Measurements from ENCODE around the gene MCM9.
A peak's percentile ranks its signal among the peaks of the same experiment; 100 is the strongest.

The MCM9 gene

DNA sequence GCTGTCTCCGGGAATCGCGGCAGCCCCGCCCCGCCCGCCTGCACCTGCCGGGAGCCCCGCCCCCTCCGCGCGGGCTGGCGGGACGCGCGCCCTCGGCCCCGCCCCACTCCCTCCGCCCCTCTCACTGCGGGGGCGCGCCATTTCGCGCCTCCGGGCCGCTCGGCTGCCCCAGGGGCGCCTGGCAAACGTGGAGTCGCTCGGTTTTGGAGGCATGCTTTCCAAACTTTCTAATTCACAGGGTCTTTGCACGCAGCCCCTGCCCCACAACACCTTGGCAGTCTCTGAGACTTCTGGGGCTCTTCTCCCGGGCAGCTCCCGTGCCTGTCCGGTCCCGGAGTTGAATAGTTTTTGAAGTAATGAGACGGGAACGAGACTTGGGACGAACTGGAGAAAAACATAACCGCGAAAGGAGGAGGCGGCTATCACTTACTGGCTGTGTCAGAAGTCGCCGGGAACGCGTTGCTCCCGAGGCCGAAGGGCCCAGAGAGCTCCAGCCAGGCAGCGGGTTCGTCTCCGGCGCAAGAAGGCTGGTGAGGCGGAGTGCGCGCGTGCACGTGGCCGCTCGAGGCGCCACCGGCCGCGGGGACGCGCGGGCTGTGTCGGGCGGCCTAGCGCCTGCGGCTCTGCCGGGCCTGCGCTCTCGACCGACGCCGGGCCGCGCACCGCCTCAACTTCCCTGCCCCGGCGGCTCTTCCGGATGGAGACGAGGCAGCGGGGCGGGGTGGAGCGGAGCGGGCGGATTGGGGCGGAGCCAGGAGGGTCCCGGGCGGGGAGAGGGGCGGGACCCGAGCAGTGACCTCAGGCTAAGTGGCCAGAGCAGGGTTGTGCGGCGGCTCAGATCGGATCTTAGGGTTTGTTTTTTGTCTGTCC lies at the start of gene MCM9:
TSS of gene MCM9 (minus strand) at position 699 of the 870 bp plus-strand sequence. CDS start 3,436 bp downstream, outside the sequence.
- DNase-seq (ENCODE audit: low spot score in 2 of 2) (peak; percentile 85), ATAC-seq (ENCODE audit: low read depth) (peak; percentile 87)
- Mint-ChIP-seq H3K9me3 (no peaks in the 10 kb centered on the region), H3K27ac (peak within 1 kb of the TSS; percentile 90), H3K4me3 (peak within 1 kb of the TSS; percentile 90), H3K27me3 (no peaks in the 10 kb centered on the region), H3K36me3 (peaks cover 15% of the 10 kb centered on the region), H3K4me1 (peaks cover 17% of the 10 kb centered on the region)

- H3K27ac Mint-ChIP-seq, result no peak overlapping the region
- ATAC-seq (ENCODE audit: low read depth) (no peak), DNase-seq (ENCODE audit: low spot score in 2 of 2) (no peak)
- H3K4me1 Mint-ChIP-seq, result no peaks in the 10 kb centered on the region
- no peak overlapping the region for H3K4me3 Mint-ChIP-seq
- H3K9me3 Mint-ChIP-seq, result no peaks in the 10 kb centered on the region
- no peaks in the 10 kb centered on the region for H3K36me3 Mint-ChIP-seq
- H3K27me3 Mint-ChIP-seq, result no peaks in the 10 kb centered on the region
Measured at GRCh38 chr6:118984342-118984741, 49.4 kb upstream of the MCM9 start.

DNA sequence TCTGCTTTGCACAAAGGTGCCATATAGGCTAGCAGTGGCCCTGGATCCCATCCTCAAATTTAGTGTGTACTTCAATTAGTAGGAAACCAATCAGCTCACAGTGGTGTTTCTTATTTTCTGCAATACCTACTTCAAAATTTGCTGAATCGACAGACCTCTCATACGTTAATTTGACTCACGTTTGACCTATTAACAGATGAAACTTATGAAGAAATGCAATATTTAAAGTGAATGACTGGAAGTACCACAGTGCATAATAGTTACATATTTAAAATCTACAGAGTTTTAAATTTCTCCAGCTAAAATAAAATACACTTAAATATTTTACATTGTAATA lies 47.6 kb upstream of the MCM9 start:
- Mint-ChIP-seq H3K36me3 (no peaks in the 10 kb centered on the region), H3K4me1 (no peaks in the 10 kb centered on the region), H3K9me3 (no peaks in the 10 kb centered on the region), H3K27ac (no peak overlapping the region), H3K4me3 (no peak overlapping the region), H3K27me3 (no peaks in the 10 kb centered on the region)
- DNase-seq (ENCODE audit: low spot score in 2 of 2) (no peak), ATAC-seq (ENCODE audit: low read depth) (no peak)

DNA sequence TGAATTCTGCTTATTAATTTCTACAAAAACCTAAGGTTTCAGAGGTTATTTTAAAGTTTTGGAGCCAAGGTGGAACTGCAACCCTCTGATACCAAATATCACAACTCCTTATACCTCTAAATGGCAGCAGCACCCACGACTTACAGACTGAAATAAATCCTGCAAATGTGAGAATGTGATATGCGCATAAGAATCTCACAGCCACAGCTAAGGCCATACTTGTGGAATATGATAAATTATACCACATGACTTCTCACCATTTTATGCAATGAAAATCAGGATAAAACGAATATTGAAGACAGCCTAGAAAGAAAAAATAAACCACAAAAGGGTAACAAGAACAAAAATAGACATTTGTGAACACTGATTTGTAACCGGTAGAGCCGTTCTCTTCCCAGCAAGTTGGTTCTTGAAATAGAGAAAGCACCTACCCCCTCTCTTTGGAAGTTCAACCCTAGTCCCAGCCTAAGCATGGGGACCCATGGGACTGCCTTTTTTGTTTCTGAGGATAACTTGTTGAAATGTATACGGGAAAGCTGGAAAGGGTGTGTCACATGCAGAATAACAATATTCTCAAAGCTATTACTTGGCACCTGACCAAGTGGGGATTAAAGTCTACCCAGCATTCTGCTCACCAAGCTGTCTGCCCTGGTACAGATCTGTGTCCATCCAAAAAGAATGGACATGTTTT lies 47.1 kb upstream of the MCM9 start:
- no peak overlapping the region for H3K27ac Mint-ChIP-seq
- no peaks in the 10 kb centered on the region for H3K9me3 Mint-ChIP-seq
- ATAC-seq (ENCODE audit: low read depth) (no peak), DNase-seq (ENCODE audit: low spot score in 2 of 2) (no peak)
- H3K36me3 Mint-ChIP-seq, result no peaks in the 10 kb centered on the region
- H3K4me1 Mint-ChIP-seq, result no peaks in the 10 kb centered on the region
- H3K27me3 Mint-ChIP-seq, result no peaks in the 10 kb centered on the region
- H3K4me3 Mint-ChIP-seq, result no peak overlapping the region

- no peaks in the 10 kb centered on the region for H3K4me1 Mint-ChIP-seq
- no peaks in the 10 kb centered on the region for H3K9me3 Mint-ChIP-seq
- H3K27me3 Mint-ChIP-seq, result no peaks in the 10 kb centered on the region
- no peak overlapping the region for H3K27ac Mint-ChIP-seq
- H3K36me3 Mint-ChIP-seq, result no peaks in the 10 kb centered on the region
- H3K4me3 Mint-ChIP-seq, result no peak overlapping the region
- no peak for ATAC-seq (ENCODE audit: low read depth)
- no peak for DNase-seq (ENCODE audit: low spot score in 2 of 2)
Measured at GRCh38 chr6:118980063-118980462, 45.1 kb upstream of the MCM9 start.

GRCh38 chr6:118974790-118975189 lies 39.8 kb upstream of the MCM9 start:
- Mint-ChIP-seq H3K4me3 (no peak overlapping the region), H3K27me3 (no peaks in the 10 kb centered on the region), H3K4me1 (no peaks in the 10 kb centered on the region), H3K36me3 (no peaks in the 10 kb centered on the region), H3K9me3 (no peaks in the 10 kb centered on the region), H3K27ac (no peak overlapping the region)
- ATAC-seq (ENCODE audit: low read depth) (no peak), DNase-seq (ENCODE audit: low spot score in 2 of 2) (no peak)

- H3K9me3 Mint-ChIP-seq, result no peaks in the 10 kb centered on the region
- H3K4me1 Mint-ChIP-seq, result no peaks in the 10 kb centered on the region
- no peak for ATAC-seq (ENCODE audit: low read depth)
- DNase-seq (ENCODE audit: low spot score in 2 of 2), result no peak
- H3K4me3 Mint-ChIP-seq, result no peak overlapping the region
- no peak overlapping the region for H3K27ac Mint-ChIP-seq
- no peaks in the 10 kb centered on the region for H3K27me3 Mint-ChIP-seq
- H3K36me3 Mint-ChIP-seq, result no peaks in the 10 kb centered on the region
Measured at GRCh38 chr6:118971682-118972081, 36.7 kb upstream of the MCM9 start.

- Mint-ChIP-seq H3K27ac (no peak overlapping the region), H3K9me3 (no peaks in the 10 kb centered on the region), H3K36me3 (no peaks in the 10 kb centered on the region), H3K4me1 (no peaks in the 10 kb centered on the region), H3K4me3 (no peak overlapping the region), H3K27me3 (no peaks in the 10 kb centered on the region)
- ATAC-seq (ENCODE audit: low read depth) (no peak), DNase-seq (ENCODE audit: low spot score in 2 of 2) (no peak)
Measured at GRCh38 chr6:118970866-118971265, 35.9 kb upstream of the MCM9 start.

- DNase-seq (ENCODE audit: low spot score in 2 of 2), result no peak
- no peaks in the 10 kb centered on the region for H3K36me3 Mint-ChIP-seq
- no peak for ATAC-seq (ENCODE audit: low read depth)
- H3K27ac Mint-ChIP-seq, result no peak overlapping the region
- H3K4me3 Mint-ChIP-seq, result no peak overlapping the region
- no peaks in the 10 kb centered on the region for H3K9me3 Mint-ChIP-seq
- H3K4me1 Mint-ChIP-seq, result no peaks in the 10 kb centered on the region
- H3K27me3 Mint-ChIP-seq, result no peaks in the 10 kb centered on the region
Measured at GRCh38 chr6:118968416-118968815, 33.5 kb upstream of the MCM9 start.

DNA sequence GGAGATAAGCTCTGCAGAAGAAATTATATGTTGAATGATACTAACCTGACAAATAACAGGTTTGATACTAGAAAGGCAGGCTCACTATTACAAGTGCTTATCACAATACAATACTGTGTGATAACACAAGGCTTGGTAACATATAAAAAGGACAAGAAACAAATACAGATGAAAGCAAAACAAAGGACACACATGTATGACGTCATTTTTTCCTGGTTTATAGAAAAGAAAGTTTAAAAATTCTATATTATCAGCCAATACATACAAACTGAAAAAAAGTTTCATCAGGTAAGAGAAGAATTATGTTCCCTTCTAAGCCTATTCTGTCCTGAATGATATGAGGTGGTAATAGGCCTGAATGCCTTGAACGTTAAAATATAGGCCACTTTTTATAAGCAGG lies 32.3 kb upstream of the MCM9 start:
- H3K4me1 Mint-ChIP-seq, result no peaks in the 10 kb centered on the region
- ATAC-seq (ENCODE audit: low read depth), result no peak
- H3K27me3 Mint-ChIP-seq, result no peaks in the 10 kb centered on the region
- H3K9me3 Mint-ChIP-seq, result no peaks in the 10 kb centered on the region
- no peaks in the 10 kb centered on the region for H3K36me3 Mint-ChIP-seq
- H3K27ac Mint-ChIP-seq, result no peak overlapping the region
- DNase-seq (ENCODE audit: low spot score in 2 of 2), result no peak
- H3K4me3 Mint-ChIP-seq, result no peak overlapping the region

- H3K4me1 Mint-ChIP-seq, result no peaks in the 10 kb centered on the region
- ATAC-seq (ENCODE audit: low read depth) (no peak), DNase-seq (ENCODE audit: low spot score in 2 of 2) (no peak)
- H3K27ac Mint-ChIP-seq, result no peak overlapping the region
- H3K27me3 Mint-ChIP-seq, result no peaks in the 10 kb centered on the region
- H3K36me3 Mint-ChIP-seq, result no peaks in the 10 kb centered on the region
- H3K9me3 Mint-ChIP-seq, result no peaks in the 10 kb centered on the region
- H3K4me3 Mint-ChIP-seq, result no peak overlapping the region
Measured at GRCh38 chr6:118965843-118966370, 30.9 kb upstream of the MCM9 start.

DNA sequence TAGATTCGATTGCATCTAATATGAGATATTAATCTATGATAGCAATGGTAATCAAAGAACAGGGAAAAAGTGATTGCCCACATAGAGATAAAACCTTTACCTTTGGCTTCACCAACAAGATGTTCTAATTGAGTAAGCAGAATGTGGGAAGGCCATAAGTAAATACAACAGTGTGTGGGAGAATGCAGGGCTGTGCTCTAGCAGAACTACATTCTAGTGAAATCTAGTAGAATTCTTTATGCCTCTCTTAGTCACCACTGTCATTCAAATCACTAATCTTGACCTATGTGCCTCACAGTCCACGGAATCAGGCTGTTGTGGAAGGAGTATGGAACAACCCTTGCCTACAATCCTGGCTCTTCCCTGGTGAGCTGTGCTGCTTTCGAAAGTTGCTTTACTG lies 30.4 kb upstream of the MCM9 start:
- Mint-ChIP-seq H3K27ac (no peak overlapping the region), H3K36me3 (no peaks in the 10 kb centered on the region), H3K4me3 (no peak overlapping the region), H3K27me3 (no peaks in the 10 kb centered on the region), H3K9me3 (no peaks in the 10 kb centered on the region), H3K4me1 (no peaks in the 10 kb centered on the region)
- ATAC-seq (ENCODE audit: low read depth) (no peak), DNase-seq (ENCODE audit: low spot score in 2 of 2) (no peak)

GRCh38 chr6:118963003-118963402 lies 28.0 kb upstream of the MCM9 start:
- Mint-ChIP-seq H3K27me3 (no peaks in the 10 kb centered on the region), H3K9me3 (no peaks in the 10 kb centered on the region), H3K4me1 (no peaks in the 10 kb centered on the region), H3K27ac (no peak overlapping the region), H3K4me3 (no peak overlapping the region), H3K36me3 (no peaks in the 10 kb centered on the region)
- ATAC-seq (ENCODE audit: low read depth) (no peak), DNase-seq (ENCODE audit: low spot score in 2 of 2) (no peak)

GRCh38 chr6:118959903-118960302 lies 24.9 kb upstream of the MCM9 start:
- DNase-seq (ENCODE audit: low spot score in 2 of 2), result no peak
- H3K27me3 Mint-ChIP-seq, result no peaks in the 10 kb centered on the region
- no peak overlapping the region for H3K4me3 Mint-ChIP-seq
- H3K36me3 Mint-ChIP-seq, result no peaks in the 10 kb centered on the region
- no peak for ATAC-seq (ENCODE audit: low read depth)
- no peaks in the 10 kb centered on the region for H3K4me1 Mint-ChIP-seq
- H3K9me3 Mint-ChIP-seq, result no peaks in the 10 kb centered on the region
- no peak overlapping the region for H3K27ac Mint-ChIP-seq
